Hepatocyte (in vitro differentiated cells): ENCODE results near the gene C19orf12. TPM values are rescaled to one million over a fixed set of nuclear protein-coding genes. Genes with fewer than 3 reads are reported as not detected.
A peak's percentile ranks its signal among the peaks of the same experiment; 100 is the strongest.

Experiments used
- DNase-seq: peaks from one replicate; pipeline ENCODE4 v3.0.0-alpha.2; 2016; ENCODE audit warnings: low spot score
- H2AFZ ChIP-seq: fragments of 200-600 bp; sonication (generic); 2 replicates; pipeline ENCODE4 v1.6.0; 2016; ENCODE audit warnings: antibody characterized with exemption, mild to moderate bottlenecking
- H3K27ac ChIP-seq: fragments of 200-600 bp; sonication (generic); 2 replicates; pipeline ENCODE4 v1.5.1; 2016; ENCODE audit warnings: mild to moderate bottlenecking
- H3K27me3 ChIP-seq: fragments of 200-600 bp; sonication (generic); 2 replicates; pipeline ENCODE4 v1.6.1; 2016
- H3K36me3 ChIP-seq: fragments of 200-600 bp; sonication (generic); replicated peaks from 2 replicates; pipeline ENCODE4 v1.5.1; 2016; ENCODE audit warnings: low read depth; ENCODE audit not compliant: insufficient read depth
- H3K4me1 ChIP-seq: fragments of 200-600 bp; sonication (generic); 2 replicates; pipeline ENCODE4 v1.5.1; 2016; ENCODE audit warnings: mild to moderate bottlenecking, moderate library complexity; ENCODE audit not compliant: insufficient read depth
- H3K4me2 ChIP-seq: fragments of 200-600 bp; sonication (generic); 2 replicates; pipeline ENCODE4 v1.6.0; 2016
- H3K4me3 ChIP-seq: fragments of 200-600 bp; sonication (generic); 2 replicates; pipeline ENCODE4 v1.5.1; 2016; ENCODE audit warnings: mild to moderate bottlenecking
- H3K79me2 ChIP-seq: fragments of 200-600 bp; sonication (generic); 2 replicates; pipeline ENCODE4 v1.6.0; 2017; ENCODE audit warnings: mild to moderate bottlenecking
- H3K9me2 ChIP-seq: fragments of 200-600 bp; sonication (generic); replicated peaks from 2 replicates; pipeline ENCODE4 v1.6.0; 2017; ENCODE audit warnings: mild to moderate bottlenecking; ENCODE audit not compliant: insufficient read depth
- H3K9me3 ChIP-seq: fragments of 200-600 bp; sonication (generic); 2 replicates; pipeline ENCODE4 v1.5.1; 2016; ENCODE audit warnings: low read depth, mild to moderate bottlenecking
- H4K20me1 ChIP-seq: fragments of 200-600 bp; sonication (generic); 2 replicates; pipeline ENCODE4 v1.6.0; 2016; ENCODE audit warnings: mild to moderate bottlenecking; ENCODE audit not compliant: insufficient read depth, poor library complexity, severe bottlenecking
- CTCF ChIP-seq: fragments of 200-600 bp; sonication (generic); IDR thresholded peaks from 2 replicates; pipeline ENCODE4 v1.5.1; 2016; ENCODE audit warnings: antibody characterized with exemption, mild to moderate bottlenecking; ENCODE audit not compliant: poor library complexity
- EZH2 ChIP-seq: fragments of 200-600 bp; sonication (generic); IDR thresholded peaks from 2 replicates; pipeline ENCODE4 v1.6.1; 2016; ENCODE audit warnings: antibody characterized with exemption, mild to moderate bottlenecking, borderline replicate concordance
- EZH2phosphoT487 ChIP-seq: fragments of 200-600 bp; sonication (generic); IDR thresholded peaks from one replicate; pipeline ENCODE4 v1.6.1; 2018; ENCODE audit warnings: antibody characterized with exemption, mild to moderate bottlenecking, low read depth, moderate library complexity; ENCODE audit not compliant: unreplicated experiment, severe bottlenecking
- WGBS: methylation state at CpG from one replicate; pipeline ENCODE4 v1.1.6; 2016; ENCODE audit warnings: low lambda C conversion rate; ENCODE audit errors: missing lambda C conversion rate; 5-methylcytosine and 5-hydroxymethylcytosine counted together
- polyA plus RNA-seq: library from polyadenylated mRNA; unstranded; fragments of >200 nt; fragmentation: Nextera tagmentation; extraction: Ambion mirVana; gene quantifications from 2 replicates; pipeline ENCODE4 v1.2.1, GENCODE V29; 2016
- total RNA-seq: library from RNA; depleted of rRNA; stranded (reverse); fragments of >200 nt; gene quantifications from 2 replicates; pipeline ENCODE4 v1.2.3, GENCODE V29; 2014

The C19orf12 gene
- total and polyA plus RNA-seq, 2 experiments from 2014 or later = 41.5 to 57.2 TPM

- no peaks in the 10 kb centered on the region for H3K9me2 ChIP-seq
- no peaks in the 10 kb centered on the region for H3K36me3 ChIP-seq
- no peaks in the 10 kb centered on the region for H4K20me1 ChIP-seq
- H3K9me3 ChIP-seq = no peaks in the 10 kb centered on the region
- 1% methylated on average over 46 of the region's 75 CpGs for WGBS
- no peak for TF ChIP-seq EZH2phosphoT487
- no peak for TF ChIP-seq CTCF
- TF ChIP-seq EZH2 = no peak
- peak within 1 kb of the TSS; percentile 52 for H3K27ac ChIP-seq
- peak; percentile 92 for DNase-seq
- no peaks in the 10 kb centered on the region for H3K79me2 ChIP-seq
- H3K4me1 ChIP-seq = peaks cover 36% of the 10 kb centered on the region
- peak within 1 kb of the TSS; percentile 98 for H3K4me2 ChIP-seq
- peak within 1 kb of the TSS; percentile 77 for H2AFZ ChIP-seq
- H3K4me3 ChIP-seq = peak within 1 kb of the TSS; percentile 60
- no peaks in the 10 kb centered on the region for H3K27me3 ChIP-seq
Observed at GRCh38 chr19:29665215-29665825, 49.7 kb downstream of the C19orf12 start, which contains the start of gene PLEKHF1. PLEKHF1 (plus strand) TSS chr19:29665461; CDS start chr19:29673840, 8,379 bp downstream.

- H3K79me2 ChIP-seq = no peaks in the 10 kb centered on the region
- H2AFZ ChIP-seq = peak overlapping the region; percentile 77
- no peaks in the 10 kb centered on the region for H3K9me2 ChIP-seq
- peak overlapping the region; percentile 60 for H3K4me3 ChIP-seq
- no peaks in the 10 kb centered on the region for H4K20me1 ChIP-seq
- peak overlapping the region; percentile 98 for H3K4me2 ChIP-seq
- H3K9me3 ChIP-seq = no peaks in the 10 kb centered on the region
- peaks cover 36% of the 10 kb centered on the region for H3K4me1 ChIP-seq
- WGBS = 33% methylated on average over 18 of the region's 22 CpGs
- H3K36me3 ChIP-seq = no peaks in the 10 kb centered on the region
- TF ChIP-seq CTCF (no peak), EZH2phosphoT487 (no peak), EZH2 (no peak)
- no peak for DNase-seq
- H3K27me3 ChIP-seq = no peaks in the 10 kb centered on the region
- no peak overlapping the region for H3K27ac ChIP-seq
Observed at GRCh38 chr19:29664753-29665214, 50.3 kb downstream of the C19orf12 start.

- Histone ChIP-seq H3K9me2 (no peaks in the 10 kb centered on the region), H2AFZ (no peak overlapping the region), H3K4me2 (peak overlapping the region; percentile 98), H3K27me3 (no peaks in the 10 kb centered on the region), H3K9me3 (no peaks in the 10 kb centered on the region), H3K4me1 (peaks cover 36% of the 10 kb centered on the region), H3K4me3 (no peak overlapping the region), H3K27ac (no peak overlapping the region), H3K36me3 (no peaks in the 10 kb centered on the region), H3K79me2 (no peaks in the 10 kb centered on the region), H4K20me1 (no peaks in the 10 kb centered on the region)
- TF ChIP-seq CTCF = no peak
- no peak for TF ChIP-seq EZH2
- TF ChIP-seq EZH2phosphoT487 = no peak
- no peak for DNase-seq
- 83% methylated on average over 17 of the region's 19 CpGs for WGBS
Observed at GRCh38 chr19:29663861-29664752, 51.0 kb downstream of the C19orf12 start.
